Mesendoderm (in vitro differentiated cells): ENCODE data around the gene SLC6A20. TPM values are rescaled to one million over a fixed set of nuclear protein-coding genes. Genes with fewer than 3 reads are reported as not detected.

Source experiments
- DNase-seq: peaks from one replicate; pipeline ENCODE4 v3.0.0; 2013
- H2AK5ac ChIP-seq: 2 replicates; pipeline ENCODE4 v1.6.1; 2013; ENCODE audit warnings: low read length, inconsistent platforms
- H2BK120ac ChIP-seq: 2 replicates; pipeline ENCODE4 v1.6.1; 2013; ENCODE audit warnings: low read depth, mild to moderate bottlenecking, low read length, moderate library complexity, mixed read lengths
- H2BK15ac ChIP-seq: replicated peaks from 2 replicates; pipeline ENCODE4 v1.6.1; 2013; ENCODE audit warnings: low read depth, mild to moderate bottlenecking, moderate library complexity
- H2BK5ac ChIP-seq: 2 replicates; pipeline ENCODE4 v1.6.1; 2013; ENCODE audit warnings: low read length, inconsistent platforms
- H3K18ac ChIP-seq: 2 replicates; pipeline ENCODE4 v1.6.1; 2013; ENCODE audit warnings: mild to moderate bottlenecking, low read length, mixed read lengths
- H3K23ac ChIP-seq: one replicate; pipeline ENCODE4 v1.6.1; 2013; ENCODE audit warnings: low read length
- H3K27ac ChIP-seq: 2 replicates; pipeline ENCODE4 v1.5.1; 2013; ENCODE audit warnings: low read depth, mild to moderate bottlenecking, inconsistent platforms, low read length, moderate library complexity
- H3K27me3 ChIP-seq: 2 replicates; pipeline ENCODE4 v1.6.1; 2013; ENCODE audit warnings: low read length, control low read depth, mild to moderate bottlenecking, inconsistent platforms; ENCODE audit not compliant: insufficient read depth, poor library complexity
- H3K36me3 ChIP-seq: 2 replicates; pipeline ENCODE4 v1.6.1; 2013; ENCODE audit warnings: low read length, inconsistent platforms; ENCODE audit not compliant: control insufficient read depth, insufficient read depth
- H3K4ac ChIP-seq: one replicate; pipeline ENCODE4 v1.6.1; 2013; ENCODE audit warnings: low read depth, mild to moderate bottlenecking, low read length, moderate library complexity
- H3K4me1 ChIP-seq: 2 replicates; pipeline ENCODE4 v1.6.1; 2013; ENCODE audit warnings: low read depth, low read length, inconsistent platforms; ENCODE audit not compliant: control insufficient read depth
- H3K4me2 ChIP-seq: 2 replicates; pipeline ENCODE4 v1.6.1; 2013; ENCODE audit warnings: low read length
- H3K4me3 ChIP-seq: 2 replicates; pipeline ENCODE4 v1.5.1; 2013; ENCODE audit warnings: mild to moderate bottlenecking, low read length
- H3K56ac ChIP-seq: one replicate; pipeline ENCODE4 v1.6.1; 2013; ENCODE audit warnings: low read length
- H3K79me1 ChIP-seq: 2 replicates; pipeline ENCODE4 v1.6.1; 2013; ENCODE audit warnings: low read length, inconsistent platforms
- H3K79me2 ChIP-seq: 2 replicates; pipeline ENCODE4 v1.6.1; 2013; ENCODE audit warnings: mild to moderate bottlenecking, low read length; ENCODE audit not compliant: control insufficient read depth, insufficient read depth
- H3K9ac ChIP-seq: 2 replicates; pipeline ENCODE4 v1.6.1; 2013; ENCODE audit warnings: low read length, inconsistent platforms
- H4K5ac ChIP-seq: one replicate; pipeline ENCODE4 v1.6.1; 2013; ENCODE audit warnings: low read length
- H4K8ac ChIP-seq: one replicate; pipeline ENCODE4 v1.6.1; 2013; ENCODE audit warnings: low read depth, mild to moderate bottlenecking, control low read depth, low read length, moderate library complexity
- WGBS: extraction: QIAGEN DNeasy Blood & Tissue Kit; methylation state at CpG from one replicate; pipeline ENCODE4 v1.1.7; 2013; ENCODE audit warnings: low lambda C conversion rate, missing lambda C conversion rate; ENCODE audit not compliant: insufficient coverage; ENCODE audit errors: extremely low coverage; 5-methylcytosine and 5-hydroxymethylcytosine counted together
- polyA plus RNA-seq, 2 experiments: library from polyadenylated mRNA; stranded (reverse); fragments of 200-250 nt; gene quantifications; one replicate each; pipeline ENCODE4 v1.2.3, GENCODE V29; 2013

SLC6A20 gene, protein sequence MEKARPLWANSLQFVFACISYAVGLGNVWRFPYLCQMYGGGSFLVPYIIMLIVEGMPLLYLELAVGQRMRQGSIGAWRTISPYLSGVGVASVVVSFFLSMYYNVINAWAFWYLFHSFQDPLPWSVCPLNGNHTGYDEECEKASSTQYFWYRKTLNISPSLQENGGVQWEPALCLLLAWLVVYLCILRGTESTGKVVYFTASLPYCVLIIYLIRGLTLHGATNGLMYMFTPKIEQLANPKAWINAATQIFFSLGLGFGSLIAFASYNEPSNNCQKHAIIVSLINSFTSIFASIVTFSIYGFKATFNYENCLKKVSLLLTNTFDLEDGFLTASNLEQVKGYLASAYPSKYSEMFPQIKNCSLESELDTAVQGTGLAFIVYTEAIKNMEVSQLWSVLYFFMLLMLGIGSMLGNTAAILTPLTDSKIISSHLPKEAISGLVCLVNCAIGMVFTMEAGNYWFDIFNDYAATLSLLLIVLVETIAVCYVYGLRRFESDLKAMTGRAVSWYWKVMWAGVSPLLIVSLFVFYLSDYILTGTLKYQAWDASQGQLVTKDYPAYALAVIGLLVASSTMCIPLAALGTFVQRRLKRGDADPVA
- polyA plus RNA-seq (2013, experiment 1 of 2) = 0.03 TPM
- polyA plus RNA-seq (2013, experiment 2 of 2) = 0.03 TPM

DNA sequence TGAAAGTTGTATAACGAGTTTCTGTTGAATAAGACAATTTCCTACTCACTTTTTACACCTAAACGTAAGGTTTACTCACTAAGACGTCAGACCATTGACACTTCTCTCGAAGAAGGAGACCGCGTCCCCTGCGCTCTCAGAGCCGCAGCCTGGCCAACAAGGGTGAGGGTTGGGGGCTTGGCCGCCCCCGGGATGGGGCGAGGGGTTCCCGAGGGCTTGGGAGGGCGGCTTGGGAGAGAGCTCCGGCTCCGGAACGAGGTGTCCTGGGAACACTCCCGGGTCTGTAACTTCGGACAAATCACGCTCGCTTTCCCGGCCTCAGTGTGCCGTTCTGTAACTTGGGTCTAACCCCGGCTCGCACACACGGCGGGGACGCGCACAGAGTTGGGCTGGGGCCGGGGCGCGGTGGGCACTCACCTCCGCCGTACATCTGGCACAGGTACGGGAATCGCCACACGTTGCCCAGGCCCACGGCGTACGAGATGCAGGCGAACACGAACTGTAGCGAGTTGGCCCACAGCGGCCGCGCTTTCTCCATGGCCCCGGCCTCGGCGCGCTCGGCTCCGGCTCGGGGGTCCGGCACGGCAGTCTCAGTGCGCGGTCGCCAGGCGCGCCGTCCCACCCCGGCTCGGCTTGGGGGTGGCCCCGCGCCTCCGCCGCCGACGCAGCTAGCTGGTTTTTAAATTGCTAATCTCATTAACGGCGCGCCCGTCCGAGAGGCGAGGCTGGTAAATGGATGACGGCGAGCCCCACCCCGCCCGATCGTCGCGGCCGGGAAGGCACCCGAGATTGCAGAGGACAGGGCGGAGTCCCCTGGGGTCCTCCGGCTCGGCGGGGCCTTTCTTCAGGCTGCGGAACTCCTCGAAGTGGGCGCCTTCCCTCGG is at the start of gene SLC6A20:
Gene SLC6A20, minus strand, starts transcription at position 655 of the 884 bp plus-strand sequence. Its CDS starts 117 bp downstream, at position 538.
- peak within 1 kb of the TSS; percentile 37 for H3K4me3 ChIP-seq
- peak within 1 kb of the TSS; percentile 76 for H3K56ac ChIP-seq
- H3K27me3 ChIP-seq = peaks cover 18% of the 10 kb centered on the region
- H3K27ac ChIP-seq = no peak within 1 kb of the TSS
- peak within 1 kb of the TSS; percentile 26 for H3K9ac ChIP-seq
- H2BK15ac ChIP-seq = no peak within 1 kb of the TSS
- H3K4me2 ChIP-seq = peak within 1 kb of the TSS; percentile 80
- H4K5ac ChIP-seq = no peak within 1 kb of the TSS
- DNase-seq = peak; percentile 11
- H4K8ac ChIP-seq = no peak within 1 kb of the TSS
- H3K4me1 ChIP-seq = no peaks in the 10 kb centered on the region
- no peaks in the 10 kb centered on the region for H3K79me1 ChIP-seq
- H3K4ac ChIP-seq = no peak within 1 kb of the TSS
- H3K23ac ChIP-seq = no peak within 1 kb of the TSS
- no peak within 1 kb of the TSS for H2BK5ac ChIP-seq
- no peaks in the 10 kb centered on the region for H3K36me3 ChIP-seq
- H3K79me2 ChIP-seq = no peaks in the 10 kb centered on the region
- no CpG with 5 or more reads among the region's 91 CpGs for WGBS
- H2BK120ac ChIP-seq = no peak within 1 kb of the TSS
- H2AK5ac ChIP-seq = no peak within 1 kb of the TSS
- no peak within 1 kb of the TSS for H3K18ac ChIP-seq

DNA sequence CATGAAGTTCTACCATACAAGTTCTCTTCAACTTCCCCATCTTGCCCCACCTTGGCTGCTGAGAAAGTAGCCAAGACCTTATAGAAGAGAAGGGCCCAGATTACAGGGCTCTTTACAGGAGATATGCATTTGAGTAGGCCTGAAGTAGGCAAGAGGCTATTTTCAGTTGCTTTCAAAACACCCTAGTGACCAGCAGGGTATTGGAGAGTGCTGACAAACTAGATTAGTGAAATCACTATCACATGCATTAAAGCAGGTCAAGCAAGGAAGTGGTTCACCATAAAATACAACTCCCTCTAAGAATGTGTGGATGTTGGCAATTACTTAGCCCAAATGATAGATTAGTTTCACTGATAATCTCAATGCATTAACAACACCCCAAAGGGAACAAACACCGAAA is 48.3 kb upstream of the SLC6A20 start:
- Histone ChIP-seq H3K23ac (no peak overlapping the region), H3K27me3 (no peaks in the 10 kb centered on the region), H2BK15ac (no peak overlapping the region), H3K79me2 (no peaks in the 10 kb centered on the region), H3K36me3 (no peaks in the 10 kb centered on the region), H2BK5ac (no peak overlapping the region), H3K56ac (no peak overlapping the region), H3K27ac (no peak overlapping the region), H3K4me2 (no peak overlapping the region), H3K9ac (no peak overlapping the region), H4K5ac (no peak overlapping the region), H2BK120ac (no peak overlapping the region), H4K8ac (no peak overlapping the region), H3K79me1 (no peaks in the 10 kb centered on the region), H3K4me1 (no peaks in the 10 kb centered on the region), H3K4ac (no peak overlapping the region), H2AK5ac (no peak overlapping the region), H3K4me3 (no peak overlapping the region), H3K18ac (no peak overlapping the region)
- WGBS = no CpG with 5 or more reads among the region's 1 CpG
- no peak for DNase-seq

DNA sequence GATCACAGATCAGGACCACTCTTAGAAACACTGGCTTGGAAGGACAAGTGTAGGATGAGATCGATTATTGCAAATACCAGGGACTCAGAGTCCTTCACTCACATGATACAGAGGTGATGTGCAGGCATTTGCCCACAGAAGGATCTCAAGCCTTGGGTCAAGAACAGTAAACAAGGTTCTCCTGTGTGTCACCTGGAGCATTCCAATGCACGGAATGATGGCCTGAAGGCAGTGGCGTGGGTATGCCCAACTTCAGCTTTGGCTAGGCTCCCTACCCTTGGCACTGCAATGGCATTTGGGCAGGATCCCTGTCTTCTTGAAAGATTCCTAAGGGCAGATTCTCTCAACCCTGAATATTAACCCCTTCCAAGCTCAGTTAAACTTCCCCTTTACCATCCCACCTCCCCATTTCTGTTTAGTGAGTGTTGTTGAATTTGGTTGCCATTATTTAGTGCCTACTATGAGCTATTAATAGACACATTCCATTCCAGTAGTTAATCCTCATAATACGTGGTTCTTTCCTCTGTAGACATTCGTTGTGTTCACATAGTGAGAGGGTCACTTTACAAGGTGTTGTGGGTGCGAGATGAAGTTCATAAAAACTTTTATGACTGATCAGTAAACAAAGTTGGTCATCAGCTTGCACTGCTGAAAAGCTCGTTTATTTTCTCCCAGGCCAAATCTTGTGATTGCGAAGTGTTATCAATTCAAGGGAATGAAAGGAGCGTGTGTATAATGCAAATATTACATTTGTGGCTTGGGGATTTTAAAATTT is 46.7 kb upstream of the SLC6A20 start:
- Histone ChIP-seq H3K9ac (no peak overlapping the region), H3K56ac (no peak overlapping the region), H3K36me3 (no peaks in the 10 kb centered on the region), H3K27me3 (no peaks in the 10 kb centered on the region), H4K5ac (no peak overlapping the region), H2AK5ac (no peak overlapping the region), H2BK120ac (no peak overlapping the region), H3K18ac (no peak overlapping the region), H3K4me1 (no peaks in the 10 kb centered on the region), H3K4me3 (no peak overlapping the region), H2BK15ac (no peak overlapping the region), H3K27ac (no peak overlapping the region), H2BK5ac (no peak overlapping the region), H4K8ac (no peak overlapping the region), H3K4me2 (no peak overlapping the region), H3K4ac (no peak overlapping the region), H3K79me2 (no peaks in the 10 kb centered on the region), H3K23ac (no peak overlapping the region), H3K79me1 (no peaks in the 10 kb centered on the region)
- DNase-seq = no peak
- WGBS = no CpG with 5 or more reads among the region's 9 CpGs

DNA sequence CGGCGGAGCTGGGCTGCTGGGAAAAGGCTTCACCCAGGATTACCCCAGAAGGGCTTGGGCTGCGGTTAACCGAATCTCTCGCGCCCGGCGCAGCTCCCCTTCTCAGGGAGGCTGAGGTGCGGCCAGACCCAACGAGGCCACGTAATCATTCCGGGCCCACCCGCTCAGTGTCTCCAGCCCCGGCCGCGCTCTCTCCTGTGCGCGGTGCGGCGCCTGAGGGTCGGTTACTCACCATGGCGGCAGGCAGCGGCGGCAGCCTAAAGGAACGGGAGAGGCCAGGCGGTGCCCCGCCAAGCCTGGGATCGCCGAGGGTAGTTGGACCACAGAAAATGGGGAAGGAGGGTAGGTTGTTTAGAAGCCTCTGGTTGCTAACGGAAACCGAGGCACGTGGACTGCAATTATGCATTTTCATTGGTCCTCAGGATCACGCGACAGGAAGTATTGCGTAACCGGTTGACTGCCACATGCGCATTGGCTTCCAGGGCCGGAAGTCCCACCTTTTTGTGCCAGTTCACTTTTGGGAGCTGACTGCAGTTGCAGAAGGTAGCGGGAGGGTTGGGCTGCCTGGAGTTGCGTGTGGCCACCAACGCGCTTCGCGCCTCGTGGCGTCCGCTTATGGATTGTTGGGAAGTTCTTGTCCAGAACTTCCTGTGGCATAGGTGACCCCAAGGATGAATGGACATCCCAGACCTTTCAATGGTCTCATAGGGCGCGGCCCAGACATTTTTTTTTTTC is 45.6 kb upstream of the SLC6A20 start, which contains the start of gene LZTFL1:
Gene LZTFL1, minus strand, starts transcription at position 363 of the 735 bp plus-strand sequence. Its CDS starts 128 bp downstream, at position 235.
- Histone ChIP-seq H3K56ac (peak within 1 kb of the TSS; percentile 89), H3K4me1 (no peaks in the 10 kb centered on the region), H3K27ac (no peak within 1 kb of the TSS), H4K5ac (peak within 1 kb of the TSS; percentile 87), H3K4ac (no peak within 1 kb of the TSS), H2BK5ac (no peak within 1 kb of the TSS), H3K27me3 (no peaks in the 10 kb centered on the region), H3K79me2 (no peaks in the 10 kb centered on the region), H3K9ac (peak within 1 kb of the TSS; percentile 63), H2BK15ac (no peak within 1 kb of the TSS), H2AK5ac (no peak within 1 kb of the TSS), H3K23ac (no peak within 1 kb of the TSS), H3K36me3 (no peaks in the 10 kb centered on the region), H3K18ac (no peak within 1 kb of the TSS), H3K4me2 (peak within 1 kb of the TSS; percentile 95), H2BK120ac (no peak within 1 kb of the TSS), H3K4me3 (peak within 1 kb of the TSS; percentile 78), H3K79me1 (no peaks in the 10 kb centered on the region), H4K8ac (no peak within 1 kb of the TSS)
- no CpG with 5 or more reads among the region's 49 CpGs for WGBS
- peak; percentile 98 for DNase-seq

DNA sequence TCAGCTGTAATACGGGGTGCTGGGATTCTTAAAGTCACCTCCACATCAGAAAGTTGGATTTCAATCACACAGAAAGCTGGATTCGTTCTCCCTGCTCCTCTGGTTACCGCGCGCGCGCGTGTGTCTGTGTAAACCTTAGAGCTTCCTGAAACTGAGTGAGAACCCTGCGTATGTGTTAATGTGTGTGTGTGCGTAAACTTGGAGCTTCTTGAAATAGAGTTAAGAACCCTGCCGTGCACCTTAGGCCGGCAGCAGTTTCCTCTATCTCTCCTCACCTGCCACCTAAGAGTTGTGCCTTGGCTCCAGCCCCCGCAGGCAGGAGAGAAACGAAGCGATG is 45.1 kb upstream of the SLC6A20 start:
- Histone ChIP-seq H3K79me2 (no peaks in the 10 kb centered on the region), H3K18ac (no peak overlapping the region), H3K27ac (no peak overlapping the region), H3K9ac (peak overlapping the region; percentile 63), H3K79me1 (no peaks in the 10 kb centered on the region), H3K36me3 (no peaks in the 10 kb centered on the region), H3K4me2 (peak overlapping the region; percentile 81), H4K8ac (no peak overlapping the region), H3K4me3 (peak overlapping the region; percentile 78), H2BK15ac (no peak overlapping the region), H3K23ac (no peak overlapping the region), H3K27me3 (no peaks in the 10 kb centered on the region), H2BK5ac (no peak overlapping the region), H3K4ac (no peak overlapping the region), H4K5ac (no peak overlapping the region), H3K56ac (peak overlapping the region; percentile 76), H2BK120ac (no peak overlapping the region), H2AK5ac (no peak overlapping the region), H3K4me1 (no peaks in the 10 kb centered on the region)
- no CpG with 5 or more reads among the region's 15 CpGs for WGBS
- DNase-seq = no peak
